ENCODE measurements around the gene HHATL.

HHATL gene

DNA sequence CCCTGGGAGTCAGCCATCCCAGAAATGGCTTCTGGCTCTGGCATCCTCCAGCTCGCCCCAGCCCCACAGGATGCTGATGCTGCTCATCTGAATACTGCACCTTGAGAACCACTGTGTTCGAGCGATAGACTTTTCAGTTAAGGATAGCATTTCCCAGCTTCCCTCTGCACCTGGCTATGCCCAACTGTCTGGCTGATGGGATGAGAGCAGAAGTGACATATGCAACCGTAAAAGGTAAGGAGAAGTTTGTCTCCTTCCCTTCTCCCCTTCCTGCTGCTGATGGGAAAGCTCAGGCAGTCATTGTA lies 9.7 kb upstream of the HHATL start:
- DNase-seq (ENCODE audit: low spot score), result no peak
- no peaks in the 10 kb centered on the region for H3K36me3 Mint-ChIP-seq (ENCODE audit: low read depth)
- no peaks in the 10 kb centered on the region for H3K4me1 Mint-ChIP-seq (ENCODE audit: low read depth)
- peaks cover 3% of the 10 kb centered on the region for H3K27me3 Mint-ChIP-seq (ENCODE audit: low read depth)
- H3K4me3 Mint-ChIP-seq, result no peak overlapping the region
- H3K27ac Mint-ChIP-seq, result no peak overlapping the region
- no peaks in the 10 kb centered on the region for H3K9me3 Mint-ChIP-seq

DNA sequence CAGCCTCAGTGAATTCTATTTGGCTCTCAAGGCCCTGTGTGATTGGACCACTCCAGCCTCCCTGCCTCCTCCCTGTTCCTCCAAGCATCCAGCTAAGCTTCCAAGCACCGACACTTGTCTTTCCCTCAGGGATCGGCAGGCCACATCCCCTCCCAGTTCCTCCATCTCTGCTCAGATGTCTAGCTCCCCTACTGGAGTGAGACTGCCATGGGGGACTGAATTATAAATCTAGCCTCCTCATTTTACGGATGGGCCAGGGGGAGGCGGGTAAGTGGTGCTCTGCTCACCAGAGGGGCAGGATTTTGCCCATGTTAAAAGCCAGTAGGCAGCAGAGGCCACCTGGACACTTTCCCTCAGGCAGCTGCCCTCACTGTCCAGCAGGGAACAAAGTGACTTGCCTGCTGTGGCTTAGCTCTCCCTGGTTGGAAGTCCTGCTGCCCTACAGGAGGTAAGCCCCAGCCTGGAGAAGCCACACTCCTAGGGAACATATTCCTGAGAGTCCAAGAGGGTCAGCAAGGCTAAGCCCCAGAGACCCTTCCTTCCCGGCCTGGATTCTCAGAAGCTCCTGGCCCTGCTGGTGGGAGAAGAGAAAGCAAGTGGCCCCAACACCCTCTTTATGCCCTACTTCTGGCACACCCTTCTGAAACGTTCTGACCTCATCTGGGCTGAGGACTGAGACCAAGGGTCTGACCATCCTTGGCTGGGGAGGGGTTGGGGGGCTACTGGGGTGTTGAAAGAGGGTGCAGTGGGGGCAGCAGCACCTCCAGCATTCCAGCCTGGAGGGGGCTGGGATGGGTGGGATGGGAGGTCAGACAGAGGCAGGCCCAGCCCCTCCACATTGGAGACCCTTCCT lies 9.1 kb upstream of the HHATL start:
- no peak overlapping the region for H3K27ac Mint-ChIP-seq
- peaks cover 3% of the 10 kb centered on the region for H3K27me3 Mint-ChIP-seq (ENCODE audit: low read depth)
- H3K4me3 Mint-ChIP-seq, result no peak overlapping the region
- no peaks in the 10 kb centered on the region for H3K4me1 Mint-ChIP-seq (ENCODE audit: low read depth)
- H3K36me3 Mint-ChIP-seq (ENCODE audit: low read depth), result no peaks in the 10 kb centered on the region
- H3K9me3 Mint-ChIP-seq, result no peaks in the 10 kb centered on the region
- DNase-seq (ENCODE audit: low spot score), result no peak

GRCh38 chr3:42710323-42711021 lies 7.9 kb upstream of the HHATL start:
- no peaks in the 10 kb centered on the region for H3K36me3 Mint-ChIP-seq (ENCODE audit: low read depth)
- peaks cover 3% of the 10 kb centered on the region for H3K27me3 Mint-ChIP-seq (ENCODE audit: low read depth)
- no peak for DNase-seq (ENCODE audit: low spot score)
- H3K27ac Mint-ChIP-seq, result no peak overlapping the region
- H3K9me3 Mint-ChIP-seq, result no peaks in the 10 kb centered on the region
- H3K4me1 Mint-ChIP-seq (ENCODE audit: low read depth), result no peaks in the 10 kb centered on the region
- no peak overlapping the region for H3K4me3 Mint-ChIP-seq

DNA sequence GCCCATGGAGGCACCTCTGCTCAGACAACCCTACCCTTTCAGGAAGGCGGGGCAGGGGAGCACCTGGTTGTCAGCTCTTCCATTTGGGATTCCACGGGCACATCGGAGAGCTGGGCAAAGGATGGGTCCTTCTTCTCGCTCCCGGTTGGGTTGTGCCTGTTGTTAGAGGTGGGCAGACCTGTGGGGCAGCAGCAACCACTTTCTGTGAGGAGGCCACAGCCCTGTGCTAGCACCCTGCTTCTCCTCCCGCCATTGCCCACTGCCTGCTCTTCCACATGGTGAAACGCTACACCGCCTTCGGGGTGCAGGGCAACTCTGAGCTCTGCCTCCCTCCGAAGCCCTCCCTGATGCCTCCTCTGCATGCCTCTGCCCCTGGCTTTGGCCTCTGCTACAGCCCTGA lies 7.0 kb upstream of the HHATL start:
- peaks cover 3% of the 10 kb centered on the region for H3K27me3 Mint-ChIP-seq (ENCODE audit: low read depth)
- H3K4me1 Mint-ChIP-seq (ENCODE audit: low read depth), result no peaks in the 10 kb centered on the region
- H3K9me3 Mint-ChIP-seq, result no peaks in the 10 kb centered on the region
- no peak for DNase-seq (ENCODE audit: low spot score)
- H3K36me3 Mint-ChIP-seq (ENCODE audit: low read depth), result no peaks in the 10 kb centered on the region
- H3K4me3 Mint-ChIP-seq, result no peak overlapping the region
- no peak overlapping the region for H3K27ac Mint-ChIP-seq

GRCh38 chr3:42708611-42709151 lies 6.1 kb upstream of the HHATL start:
- Mint-ChIP-seq H3K27ac (no peak overlapping the region), H3K36me3 (ENCODE audit: low read depth) (no peaks in the 10 kb centered on the region), H3K9me3 (no peaks in the 10 kb centered on the region), H3K4me3 (no peak overlapping the region), H3K4me1 (ENCODE audit: low read depth) (no peaks in the 10 kb centered on the region), H3K27me3 (ENCODE audit: low read depth) (no peaks in the 10 kb centered on the region)
- no peak for DNase-seq (ENCODE audit: low spot score)

DNA sequence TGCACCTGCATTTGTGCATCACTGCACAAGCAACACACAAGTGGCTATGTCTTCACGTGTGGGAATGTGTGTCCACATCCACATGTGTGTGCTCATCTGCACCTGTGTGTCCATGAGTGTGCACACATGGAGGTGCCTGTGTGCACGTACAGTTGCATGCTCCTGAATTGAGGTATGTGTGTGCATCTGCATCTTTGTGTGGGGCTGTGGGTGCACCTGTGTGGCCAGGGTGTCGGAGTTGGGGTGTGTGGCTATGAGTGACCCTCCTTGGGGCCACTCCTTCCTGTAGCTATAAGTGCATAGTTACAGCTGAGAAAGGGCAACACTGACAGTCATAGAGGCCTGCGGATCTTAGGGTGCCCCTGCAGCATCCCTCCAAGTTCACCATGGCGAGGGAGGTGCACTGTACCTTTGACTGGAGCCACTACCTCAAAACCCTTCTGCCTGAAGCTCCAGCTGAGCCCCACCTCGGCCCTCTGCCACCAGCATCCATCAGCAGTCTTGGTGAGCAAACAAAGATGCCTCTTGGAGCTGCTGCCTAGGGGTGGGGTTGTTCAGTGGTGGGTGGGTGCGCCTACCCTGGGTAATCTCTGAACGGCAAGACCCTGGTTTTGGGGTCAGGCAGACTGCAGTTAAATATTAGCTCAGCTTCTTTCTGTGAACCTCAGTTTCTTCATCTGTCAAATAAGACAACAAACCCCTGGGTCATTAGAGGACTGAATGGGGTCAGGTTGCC lies 5.2 kb upstream of the HHATL start:
- Mint-ChIP-seq H3K36me3 (ENCODE audit: low read depth) (no peaks in the 10 kb centered on the region), H3K4me1 (ENCODE audit: low read depth) (no peaks in the 10 kb centered on the region), H3K9me3 (no peaks in the 10 kb centered on the region), H3K27ac (no peak overlapping the region), H3K4me3 (no peak overlapping the region), H3K27me3 (ENCODE audit: low read depth) (no peaks in the 10 kb centered on the region)
- no peak for DNase-seq (ENCODE audit: low spot score)

GRCh38 chr3:42706721-42707619 lies 4.4 kb upstream of the HHATL start:
- Mint-ChIP-seq H3K27me3 (ENCODE audit: low read depth) (no peaks in the 10 kb centered on the region), H3K36me3 (ENCODE audit: low read depth) (no peaks in the 10 kb centered on the region), H3K27ac (no peak overlapping the region), H3K4me1 (ENCODE audit: low read depth) (no peaks in the 10 kb centered on the region), H3K9me3 (no peaks in the 10 kb centered on the region), H3K4me3 (no peak overlapping the region)
- no peak for DNase-seq (ENCODE audit: low spot score)

- no peak overlapping the region for H3K27ac Mint-ChIP-seq
- no peaks in the 10 kb centered on the region for H3K9me3 Mint-ChIP-seq
- no peaks in the 10 kb centered on the region for H3K27me3 Mint-ChIP-seq (ENCODE audit: low read depth)
- H3K4me3 Mint-ChIP-seq, result no peak overlapping the region
- H3K4me1 Mint-ChIP-seq (ENCODE audit: low read depth), result no peaks in the 10 kb centered on the region
- no peak for DNase-seq (ENCODE audit: low spot score)
- H3K36me3 Mint-ChIP-seq (ENCODE audit: low read depth), result no peaks in the 10 kb centered on the region
These were observed 3.5 kb upstream of the HHATL start for GRCh38 chr3:42705962-42706585.

DNA sequence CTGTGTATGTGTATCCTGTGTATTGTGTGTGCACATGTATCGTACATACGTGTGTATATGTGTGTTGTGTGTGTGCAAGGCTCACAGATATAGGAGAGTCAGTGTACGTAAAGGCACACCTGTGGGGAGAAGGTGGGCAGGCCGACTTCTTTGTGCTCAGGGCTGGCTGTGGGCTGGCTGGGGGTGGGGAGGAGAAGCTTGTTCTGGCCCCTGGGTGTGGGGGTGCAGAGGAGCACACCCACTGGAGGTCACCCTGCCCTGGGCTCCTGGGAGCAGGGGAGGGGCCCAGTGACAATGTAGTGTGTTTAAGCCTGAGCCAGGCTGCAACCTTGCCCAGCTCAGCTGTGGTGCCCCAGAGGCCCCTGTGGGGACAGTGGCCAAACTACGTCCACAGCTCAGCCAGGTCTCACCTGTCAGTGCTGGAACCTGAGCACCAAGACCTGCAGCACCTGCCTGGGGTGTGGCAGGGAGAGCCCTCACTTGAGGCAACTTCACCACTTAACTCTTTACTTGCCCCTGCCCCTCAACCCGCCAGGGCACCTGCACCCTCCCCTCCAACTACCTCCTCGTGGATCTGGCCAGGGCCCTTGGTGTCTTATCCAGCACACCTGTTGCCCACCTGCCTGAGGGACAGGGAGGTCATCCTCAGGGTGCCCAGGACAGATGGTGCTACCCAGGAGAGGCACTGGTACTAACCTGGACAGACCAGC lies 2.6 kb upstream of the HHATL start:
- no peaks in the 10 kb centered on the region for H3K4me1 Mint-ChIP-seq (ENCODE audit: low read depth)
- H3K27me3 Mint-ChIP-seq (ENCODE audit: low read depth), result no peaks in the 10 kb centered on the region
- H3K27ac Mint-ChIP-seq, result no peak overlapping the region
- no peak for DNase-seq (ENCODE audit: low spot score)
- no peaks in the 10 kb centered on the region for H3K36me3 Mint-ChIP-seq (ENCODE audit: low read depth)
- no peaks in the 10 kb centered on the region for H3K9me3 Mint-ChIP-seq
- no peak overlapping the region for H3K4me3 Mint-ChIP-seq

GRCh38 chr3:42704136-42704841 lies 1.7 kb upstream of the HHATL start:
- H3K9me3 Mint-ChIP-seq, result no peaks in the 10 kb centered on the region
- no peak overlapping the region for H3K27ac Mint-ChIP-seq
- no peaks in the 10 kb centered on the region for H3K27me3 Mint-ChIP-seq (ENCODE audit: low read depth)

GRCh38 chr3:42703695-42704025 lies 1.1 kb upstream of the HHATL start:
- Mint-ChIP-seq H3K36me3 (ENCODE audit: low read depth) (no peaks in the 10 kb centered on the region), H3K4me1 (ENCODE audit: low read depth) (peaks cover 2% of the 10 kb centered on the region), H3K27me3 (ENCODE audit: low read depth) (no peaks in the 10 kb centered on the region), H3K9me3 (no peaks in the 10 kb centered on the region), H3K27ac (no peak overlapping the region), H3K4me3 (no peak overlapping the region)
- DNase-seq (ENCODE audit: low spot score), result no peak

More at GRCh38 chr3:42704136-42704841, 1.7 kb upstream of the HHATL start:
- Mint-ChIP-seq H3K36me3 (ENCODE audit: low read depth) (no peaks in the 10 kb centered on the region), H3K4me3 (no peak overlapping the region), H3K4me1 (ENCODE audit: low read depth) (no peaks in the 10 kb centered on the region)
- DNase-seq (ENCODE audit: low spot score), result no peak

DNA sequence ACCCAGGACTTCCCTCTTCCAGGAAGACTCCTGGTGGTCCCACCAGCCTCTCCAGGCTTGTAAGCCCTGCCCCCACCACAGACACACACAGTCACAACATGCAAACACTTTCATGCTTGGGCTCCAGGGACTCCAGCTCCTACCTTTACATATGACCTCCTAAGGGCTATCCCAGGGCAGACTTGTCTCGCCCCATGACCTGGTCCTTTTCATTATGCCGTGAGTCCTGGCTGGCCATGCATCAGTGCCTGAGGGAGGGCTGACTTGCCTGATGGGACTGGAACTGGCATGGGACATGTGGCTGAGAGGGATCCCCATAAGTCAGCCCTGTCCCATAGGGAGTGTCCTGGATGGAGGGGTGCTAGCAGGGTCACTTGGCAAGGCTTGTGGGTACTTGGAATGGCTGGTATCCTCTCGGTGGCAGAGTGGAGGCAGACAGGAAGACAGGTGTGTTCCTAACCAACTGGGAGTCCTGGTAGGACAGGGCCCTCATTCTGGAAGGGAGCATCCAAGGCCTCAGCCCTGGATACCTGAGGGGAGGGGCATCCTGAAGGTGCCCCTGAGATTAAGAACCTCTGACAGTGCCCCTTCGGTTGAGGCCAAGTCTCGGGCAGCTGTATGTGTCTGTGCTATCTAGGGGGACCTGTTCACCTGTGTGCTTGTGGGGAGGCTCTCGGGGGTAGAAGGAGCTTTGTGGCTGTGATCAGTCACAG lies 540 bp upstream of the HHATL start:
- H3K9me3 Mint-ChIP-seq, result no peaks in the 10 kb centered on the region
- DNase-seq (ENCODE audit: low spot score), result no peak
- peaks cover 2% of the 10 kb centered on the region for H3K4me1 Mint-ChIP-seq (ENCODE audit: low read depth)
- H3K4me3 Mint-ChIP-seq, result no peak overlapping the region
- H3K27me3 Mint-ChIP-seq (ENCODE audit: low read depth), result no peaks in the 10 kb centered on the region
- no peak overlapping the region for H3K27ac Mint-ChIP-seq
- H3K36me3 Mint-ChIP-seq (ENCODE audit: low read depth), result no peaks in the 10 kb centered on the region

All from T-helper 2 cell treated with Interferon-gamma antibody and Interleukin-4, amounts not matched to agents 5 μg/mL and 100 μg/mL, for 36 hours (primary cell).